CD4-positive, alpha-beta T cell treated with Interleukin-12 subunit alpha and Interleukin-12 subunit beta, for 1 hour (primary cell): ENCODE results near the gene GUSB.

Experiments
- DNase-seq: peaks from one replicate; pipeline ENCODE4 v3.0.0-alpha.2; 2020

Gene GUSB

DNA sequence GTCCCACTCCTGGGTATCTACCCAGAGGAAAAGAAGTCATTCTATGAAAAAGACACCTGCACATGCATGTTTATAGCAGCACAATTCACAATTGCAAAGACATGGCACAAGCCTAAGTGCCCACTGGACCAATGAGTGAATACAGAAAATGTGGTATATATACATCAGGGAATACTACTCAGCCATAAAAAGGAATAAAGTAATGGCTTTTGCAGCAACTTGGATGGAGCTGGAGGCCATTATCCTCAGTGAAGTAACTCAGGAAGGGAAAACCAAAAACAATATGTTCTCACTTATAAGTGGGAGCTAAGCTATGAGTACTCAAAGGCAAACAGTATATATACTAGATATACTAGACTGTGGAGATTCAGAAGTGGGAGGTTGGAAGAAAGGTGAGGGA, 55.4 kb downstream of the GUSB start:
- no peak for DNase-seq

DNA sequence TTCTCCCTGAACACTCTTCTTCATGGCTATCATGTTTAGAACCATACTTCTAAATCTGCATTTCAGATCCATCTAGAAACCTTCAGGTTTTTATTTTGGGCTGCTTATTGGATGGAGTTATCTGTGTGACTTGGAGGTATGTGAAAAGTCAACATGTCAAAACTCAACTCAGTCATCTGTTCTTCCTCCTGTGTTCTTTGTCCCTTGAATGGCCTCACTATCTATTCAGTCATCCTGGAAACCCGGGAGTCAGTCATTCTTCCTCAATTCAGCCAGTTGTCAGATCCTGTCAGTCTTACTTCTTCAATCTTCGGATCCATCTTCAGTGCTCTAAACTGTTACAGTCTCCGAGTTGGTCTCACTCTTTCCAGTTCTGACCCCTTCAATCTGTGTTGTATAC, 57.0 kb downstream of the GUSB start:
- no peak for DNase-seq

DNA sequence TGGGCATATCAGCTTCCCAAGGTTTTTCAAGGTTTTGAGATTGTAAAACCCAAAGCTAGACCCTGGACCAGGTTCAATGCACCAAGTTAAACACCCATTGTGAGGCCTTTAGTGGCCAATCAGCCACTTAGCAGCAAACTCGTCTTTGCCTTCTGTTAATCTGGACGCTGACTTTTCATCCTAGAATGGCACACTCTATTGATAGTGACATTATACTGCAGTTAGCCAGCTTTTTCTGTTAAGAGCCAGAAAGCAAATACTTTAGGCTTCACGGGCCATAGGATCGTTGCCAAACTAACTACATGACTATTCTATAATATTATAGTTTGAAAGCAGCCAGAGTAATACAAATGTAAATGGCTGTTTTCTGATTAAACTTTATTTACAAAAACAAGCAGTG, 57.8 kb downstream of the GUSB start:
- DNase-seq = no peak

DNA sequence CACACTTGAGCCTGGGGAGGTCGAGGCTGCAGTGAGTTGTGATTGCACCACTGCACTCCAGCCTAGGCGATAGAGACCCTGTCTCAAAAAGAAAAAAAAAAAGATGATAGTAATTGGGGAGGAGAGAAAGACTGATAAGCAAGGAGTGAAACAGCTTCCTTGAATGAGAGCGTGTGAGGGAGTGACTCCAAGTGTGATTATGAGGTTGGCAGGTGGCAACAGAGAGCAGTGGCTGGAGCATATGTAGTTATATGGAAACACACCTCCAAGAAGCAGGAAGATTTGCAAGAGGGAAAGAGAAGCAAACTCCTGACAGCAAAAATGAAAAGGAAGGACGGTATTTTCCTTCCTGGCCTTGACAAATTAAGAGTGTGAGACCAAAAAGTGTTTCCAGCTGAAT, 58.7 kb downstream of the GUSB start:
- DNase-seq = no peak

DNA sequence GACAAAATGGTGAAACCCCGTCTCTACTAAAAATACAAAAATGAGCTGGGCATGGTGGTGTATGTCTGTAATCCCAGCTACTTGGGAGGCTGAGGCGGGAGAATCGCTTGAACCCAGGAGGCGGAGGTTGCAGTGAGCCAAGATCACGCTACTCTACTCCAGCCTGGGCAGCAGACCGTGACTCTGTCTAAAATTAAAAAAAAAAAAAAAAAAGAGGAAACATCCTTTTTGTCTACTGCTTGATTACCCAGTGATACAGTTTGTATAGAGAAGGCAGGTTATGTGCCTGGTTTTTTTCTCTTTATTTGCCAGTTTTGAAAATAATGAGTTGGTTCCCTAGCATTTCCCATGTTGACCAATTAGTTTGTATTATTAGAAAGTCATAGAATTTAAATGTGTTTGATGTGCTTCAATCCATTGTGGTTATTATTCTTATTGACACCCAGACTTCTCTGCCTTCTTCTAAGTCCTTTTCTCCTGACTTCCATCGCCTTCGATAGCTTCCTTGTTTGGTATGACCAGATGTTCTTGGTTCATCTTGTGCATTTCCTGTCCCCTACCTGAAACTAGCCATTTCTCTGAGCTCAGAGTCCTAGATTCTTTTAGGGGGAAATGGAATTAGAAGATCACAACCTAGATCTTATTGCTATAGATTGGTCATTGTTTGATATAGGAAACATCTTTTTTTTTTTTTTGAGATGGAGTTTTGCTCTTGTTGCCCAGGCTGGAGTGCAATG, 65.9 kb downstream of the GUSB start:
- DNase-seq = no peak

DNA sequence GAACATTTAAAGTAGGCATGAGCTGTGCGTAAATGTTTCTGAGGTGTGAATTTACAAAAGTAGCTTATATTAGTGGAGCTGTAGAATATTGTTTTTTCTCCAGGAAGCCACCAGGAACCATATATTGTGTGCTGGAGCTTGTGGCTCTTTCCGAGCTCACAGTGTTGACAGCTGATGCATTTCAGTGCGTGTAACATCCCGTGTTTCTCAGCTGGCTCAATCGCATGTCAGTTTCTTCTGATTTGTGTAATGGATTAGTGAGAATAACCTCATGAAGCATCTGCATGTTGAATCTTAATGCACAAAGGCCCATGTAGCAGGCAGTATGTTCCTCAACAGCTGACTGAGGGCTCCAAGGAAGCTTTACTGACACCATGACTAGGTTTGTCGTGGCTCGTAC, 69.8 kb downstream of the GUSB start:
- DNase-seq = no peak
